GM18861 (cell line): ENCODE results near the gene TSPO2.

ENCODE experiments used
- ATAC-seq: cut with Tn5 transposase; IDR thresholded peaks from one replicate; pipeline ENCODE4 v1.9.1; 2021; ENCODE audit not compliant: unreplicated experiment

Gene TSPO2

GRCh38 chr6:41049955-41050354 is 7.7 kb downstream of the TSPO2 start:
- ATAC-seq = no peak

GRCh38 chr6:41050536-41050935 is 8.3 kb downstream of the TSPO2 start:
- no peak for ATAC-seq

GRCh38 chr6:41051873-41052272 is 9.6 kb downstream of the TSPO2 start:
- ATAC-seq = no peak

- ATAC-seq = no peak
Measured at GRCh38 chr6:41053041-41053440, 10.8 kb downstream of the TSPO2 start, which contains the start of gene APOBEC2. APOBEC2 (plus strand) TSS chr6:41053202; CDS start chr6:41053348, 146 bp downstream.

GRCh38 chr6:41054511-41054910 is 12.2 kb downstream of the TSPO2 start:
- ATAC-seq = no peak

GRCh38 chr6:41055149-41055548 is 12.9 kb downstream of the TSPO2 start:
- ATAC-seq = no peak

- ATAC-seq = no peak
Measured at GRCh38 chr6:41056768-41057490, 14.7 kb downstream of the TSPO2 start.

GRCh38 chr6:41058783-41059181 is 16.5 kb downstream of the TSPO2 start:
- no peak for ATAC-seq

GRCh38 chr6:41059556-41059955 is 17.3 kb downstream of the TSPO2 start:
- no peak for ATAC-seq

- no peak for ATAC-seq
Measured at GRCh38 chr6:41061196-41061726, 19.0 kb downstream of the TSPO2 start.

GRCh38 chr6:41062056-41062455 is 19.8 kb downstream of the TSPO2 start:
- no peak for ATAC-seq

- no peak for ATAC-seq
Measured at GRCh38 chr6:41063884-41064285, 21.6 kb downstream of the TSPO2 start.

GRCh38 chr6:41064841-41065240 is 22.6 kb downstream of the TSPO2 start:
- no peak for ATAC-seq

- no peak for ATAC-seq
Measured at GRCh38 chr6:41065550-41066026, 23.3 kb downstream of the TSPO2 start.

- ATAC-seq = no peak
Measured at GRCh38 chr6:41066867-41067304, 24.6 kb downstream of the TSPO2 start.

GRCh38 chr6:41071501-41071922 is 29.2 kb downstream of the TSPO2 start:
- no peak for ATAC-seq

GRCh38 chr6:41071923-41072835 is 29.9 kb downstream of the TSPO2 start, which contains the start of gene OARD1:
OARD1 (minus strand) TSS chr6:41072356; CDS start chr6:41071634, 722 bp downstream.
- ATAC-seq = peak; percentile 57

GRCh38 chr6:41072836-41073202 is 30.6 kb downstream of the TSPO2 start, which contains the start of gene NFYA:
NFYA (plus strand) TSS chr6:41072974; CDS start chr6:41079090, 6,116 bp downstream.
- ATAC-seq = peak; percentile 45

GRCh38 chr6:41073203-41073967 is 31.1 kb downstream of the TSPO2 start:
- peak; percentile 24 for ATAC-seq

GRCh38 chr6:41073968-41074691 is 31.9 kb downstream of the TSPO2 start:
- no peak for ATAC-seq
